Ovary (tissue), 1 donor: ENCODE data around the gene GP9.

Experiments
- EP300 ChIP-seq: sonication (generic); formaldehyde crosslinking; IDR thresholded peaks from one replicate; pipeline ENCODE4 v1.6.1; 2017; ENCODE audit warnings: antibody characterized with exemption
- POLR2A ChIP-seq: fragments of 450-650 bp; IDR thresholded peaks from one replicate; pipeline ENCODE4 v1.6.1; 2017; ENCODE audit warnings: antibody characterized with exemption, mild to moderate bottlenecking, moderate library complexity

DNA sequence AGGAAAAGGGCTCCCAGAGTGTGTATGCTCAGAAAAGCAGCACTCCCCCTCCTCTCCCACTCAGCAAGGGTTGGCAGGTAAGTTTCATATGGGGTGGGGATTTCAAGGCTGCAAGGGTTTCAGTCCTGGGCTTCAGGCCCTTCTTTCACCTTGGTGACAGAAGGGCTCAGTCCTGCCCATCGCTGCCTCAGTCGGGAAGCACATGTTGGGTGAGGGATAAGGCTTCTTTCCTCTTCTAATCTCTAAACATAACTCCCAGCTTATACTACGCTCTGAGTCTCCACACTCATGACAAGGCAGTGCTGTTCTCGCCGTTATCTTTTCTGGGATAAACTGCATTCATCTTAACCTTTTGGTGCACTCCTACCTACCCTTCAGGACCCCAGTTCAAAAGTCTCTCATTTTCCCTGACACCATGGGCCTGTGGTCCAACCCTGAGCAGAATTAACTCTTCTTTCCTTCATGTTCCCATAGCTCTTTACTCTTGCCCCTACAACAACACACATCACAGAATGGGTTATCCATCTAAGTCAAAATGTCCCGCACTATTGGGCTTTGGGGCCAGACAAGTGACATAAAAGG is 44.0 kb downstream of the GP9 start:
- TF ChIP-seq POLR2A = no peak
- no peak for TF ChIP-seq EP300
